Right hindlimb (tissue), 1 donor: ENCODE results near the gene FAM229B.
"Not testable (repeated sequence)": the region's sequence is repeated elsewhere in the genome, so short reads cannot be mapped to it uniquely, and the experiment has no call there.

Experiments
- DNase-seq: peaks from one replicate; pipeline ENCODE4 v3.0.0-alpha.2; 2018

The FAM229B gene, protein sequence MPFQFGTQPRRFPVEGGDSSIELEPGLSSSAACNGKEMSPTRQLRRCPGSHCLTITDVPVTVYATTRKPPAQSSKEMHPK

DNA sequence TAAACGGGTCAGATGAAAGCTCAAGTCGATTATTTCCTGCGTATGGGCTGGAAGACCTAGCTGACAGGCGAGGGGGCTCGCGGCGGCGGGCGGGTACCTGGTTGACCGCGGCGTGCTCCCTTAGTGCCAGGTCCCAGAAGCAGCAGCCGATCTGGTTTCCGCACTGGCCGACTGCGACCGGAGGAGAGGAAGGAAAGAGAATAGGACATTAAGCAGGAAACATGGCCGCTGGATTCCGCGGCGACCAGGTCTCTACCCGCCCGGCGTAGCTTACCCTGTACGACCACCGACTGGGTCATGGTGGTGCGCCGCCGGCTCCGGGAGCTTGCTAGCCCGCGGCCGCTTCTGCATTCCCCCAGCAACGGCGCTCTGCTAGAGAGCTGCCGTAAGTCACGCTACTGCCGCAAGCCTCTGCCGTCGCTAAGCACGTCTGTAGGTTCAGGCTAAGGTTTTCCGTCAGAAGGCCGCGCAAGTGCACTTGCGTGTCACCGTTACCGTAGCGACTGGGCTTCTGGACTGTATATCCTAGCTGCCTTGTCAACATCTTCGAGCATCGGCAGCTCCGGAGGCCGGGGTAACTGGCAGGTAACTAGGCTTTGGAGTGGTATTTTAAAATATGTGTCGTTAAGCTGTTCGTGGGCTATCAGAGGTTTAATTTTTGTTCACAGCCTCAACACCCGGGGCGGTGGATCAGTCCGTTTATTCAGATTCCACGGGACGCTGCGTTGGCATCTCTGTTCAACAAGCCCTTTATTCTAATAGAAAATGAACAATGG, at the start of gene FAM229B, which contains the start of gene TUBE1:
TSS of gene FAM229B (plus strand) at position 456 of the 776 bp plus-strand sequence. CDS start 11,693 bp downstream, outside the sequence.
TSS of gene TUBE1 (minus strand) at position 347 of the 776 bp plus-strand sequence. CDS start at position 299, 48 bp downstream.
- DNase-seq: peak; percentile 96

DNA sequence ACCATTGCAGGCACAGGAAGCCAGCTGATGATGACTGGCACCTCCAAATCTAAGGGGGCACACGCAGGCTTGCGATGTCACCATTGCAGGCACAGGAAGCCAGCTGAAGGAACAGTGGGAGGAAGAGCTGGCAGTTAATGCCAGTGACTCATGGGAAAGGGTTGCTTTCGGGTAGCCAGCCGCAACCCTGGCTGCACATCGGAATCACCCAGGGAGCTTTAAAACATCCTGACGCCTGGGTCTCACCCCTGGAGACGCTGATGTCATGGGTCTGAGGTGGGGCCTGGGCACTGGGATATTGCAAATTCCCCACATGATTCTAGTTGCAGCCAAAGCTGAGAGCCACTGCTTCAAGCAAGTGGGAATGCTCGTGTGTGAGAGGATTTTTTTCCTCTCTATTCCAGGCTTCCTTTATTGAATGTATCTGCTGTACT, 49.6 kb upstream of the FAM229B start:
- DNase-seq: peak; percentile 45

DNA sequence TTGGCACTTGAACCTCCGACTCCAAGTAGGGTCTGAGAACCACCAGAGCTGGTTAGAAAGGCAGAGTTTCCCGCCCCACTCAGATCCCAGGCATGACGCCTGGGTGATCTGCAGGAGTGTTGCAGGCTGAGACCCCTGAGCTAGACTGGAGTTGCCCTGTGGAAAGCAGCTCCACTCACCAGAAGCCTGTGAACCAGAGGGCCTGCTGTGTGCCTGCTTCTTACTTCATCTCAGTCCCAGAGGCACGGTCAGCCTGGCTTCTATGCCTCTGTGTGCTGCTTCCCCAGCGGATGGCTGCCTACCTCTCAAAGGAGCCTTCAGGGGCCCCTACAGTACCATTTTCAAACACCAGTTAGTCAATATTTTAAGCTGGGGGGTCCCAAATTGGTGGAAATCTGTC, 49.1 kb upstream of the FAM229B start:
- no peak for DNase-seq

DNA sequence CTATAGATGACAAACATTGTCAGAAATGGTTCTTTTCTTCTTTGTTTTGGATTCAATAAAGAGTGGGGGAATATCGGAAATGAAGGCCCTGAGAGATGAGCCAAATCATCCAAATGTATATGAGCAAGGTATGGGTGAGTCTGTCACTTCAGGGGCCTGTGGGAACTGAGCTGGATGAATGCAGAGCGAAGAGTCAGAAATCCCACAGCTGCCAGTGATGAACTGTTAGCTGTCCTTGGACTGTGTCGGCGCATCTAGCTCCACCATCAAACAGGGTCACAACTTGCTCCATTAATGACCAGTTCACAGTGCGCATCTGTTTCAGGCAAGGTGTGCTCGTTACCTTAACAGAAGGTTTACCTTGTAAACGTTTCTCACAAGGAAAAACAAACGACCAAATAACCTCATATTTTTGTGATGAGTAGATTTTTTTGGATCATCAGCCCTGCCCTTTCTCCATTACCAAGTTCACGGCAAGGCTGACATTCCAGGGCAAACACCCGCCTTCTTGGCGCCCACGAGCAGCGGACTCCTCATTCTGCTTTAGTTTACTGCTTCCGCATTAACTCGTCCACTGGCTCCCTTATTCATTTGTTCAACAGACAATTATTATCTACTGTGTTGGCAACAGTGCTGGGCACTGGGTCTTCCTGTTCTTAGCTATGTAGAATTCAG, 48.5 kb upstream of the FAM229B start:
- DNase-seq: no peak

DNA sequence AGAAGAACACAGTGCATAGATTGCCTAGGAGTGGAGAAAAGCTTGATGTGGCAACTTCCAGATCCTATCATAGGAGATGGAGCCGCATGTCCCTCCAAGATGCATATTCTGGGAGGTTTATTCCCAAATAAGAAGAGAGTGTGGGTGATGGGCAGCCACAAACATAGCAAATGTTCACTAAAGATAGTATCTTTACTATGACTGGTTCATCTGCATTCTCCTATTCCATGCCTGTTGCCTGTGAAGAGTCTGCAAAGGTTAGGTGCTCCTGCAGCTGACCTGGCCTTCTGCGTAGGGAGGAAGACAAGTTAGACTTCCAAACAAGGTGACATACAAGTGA, 48.0 kb upstream of the FAM229B start:
- no peak for DNase-seq

DNA sequence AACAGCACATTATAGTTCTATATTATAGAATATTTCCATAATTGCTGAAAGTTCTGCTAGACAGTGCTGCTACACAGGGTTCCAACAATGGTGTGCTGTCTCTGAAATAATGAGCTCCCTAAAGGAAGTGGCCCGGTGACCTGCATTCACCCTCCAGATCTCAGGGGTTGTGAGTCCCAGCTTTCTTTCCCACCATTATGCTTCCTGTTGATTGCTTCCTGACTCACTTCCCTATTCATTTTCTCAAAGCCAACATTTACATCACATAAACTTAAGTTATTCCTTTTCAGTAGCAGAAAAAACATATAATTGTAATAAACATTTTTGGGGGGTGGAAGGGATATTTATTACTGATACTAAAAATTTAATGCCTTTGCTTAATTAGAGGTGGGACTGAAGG, 46.4 kb upstream of the FAM229B start:
- no peak for DNase-seq

DNA sequence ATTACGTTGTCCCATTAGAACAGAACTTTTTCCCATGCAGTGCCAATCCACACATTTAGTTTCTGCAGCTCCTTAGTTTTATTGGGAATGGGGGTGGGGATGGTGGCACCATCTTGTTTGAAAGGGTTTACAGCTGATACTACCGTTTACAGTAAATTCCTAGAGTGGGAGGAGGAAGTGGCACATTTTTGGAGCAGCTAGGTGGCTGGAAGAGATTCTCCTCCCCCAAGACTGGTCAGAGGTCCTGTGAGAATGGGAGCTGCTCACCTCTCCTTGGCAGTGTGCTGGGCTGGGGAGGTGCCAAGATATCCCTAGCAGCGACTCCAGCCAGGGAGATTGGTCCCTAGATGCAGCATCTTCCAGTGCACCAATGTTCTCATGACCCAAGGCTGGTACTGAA, 45.9 kb upstream of the FAM229B start:
- DNase-seq: no peak

DNA sequence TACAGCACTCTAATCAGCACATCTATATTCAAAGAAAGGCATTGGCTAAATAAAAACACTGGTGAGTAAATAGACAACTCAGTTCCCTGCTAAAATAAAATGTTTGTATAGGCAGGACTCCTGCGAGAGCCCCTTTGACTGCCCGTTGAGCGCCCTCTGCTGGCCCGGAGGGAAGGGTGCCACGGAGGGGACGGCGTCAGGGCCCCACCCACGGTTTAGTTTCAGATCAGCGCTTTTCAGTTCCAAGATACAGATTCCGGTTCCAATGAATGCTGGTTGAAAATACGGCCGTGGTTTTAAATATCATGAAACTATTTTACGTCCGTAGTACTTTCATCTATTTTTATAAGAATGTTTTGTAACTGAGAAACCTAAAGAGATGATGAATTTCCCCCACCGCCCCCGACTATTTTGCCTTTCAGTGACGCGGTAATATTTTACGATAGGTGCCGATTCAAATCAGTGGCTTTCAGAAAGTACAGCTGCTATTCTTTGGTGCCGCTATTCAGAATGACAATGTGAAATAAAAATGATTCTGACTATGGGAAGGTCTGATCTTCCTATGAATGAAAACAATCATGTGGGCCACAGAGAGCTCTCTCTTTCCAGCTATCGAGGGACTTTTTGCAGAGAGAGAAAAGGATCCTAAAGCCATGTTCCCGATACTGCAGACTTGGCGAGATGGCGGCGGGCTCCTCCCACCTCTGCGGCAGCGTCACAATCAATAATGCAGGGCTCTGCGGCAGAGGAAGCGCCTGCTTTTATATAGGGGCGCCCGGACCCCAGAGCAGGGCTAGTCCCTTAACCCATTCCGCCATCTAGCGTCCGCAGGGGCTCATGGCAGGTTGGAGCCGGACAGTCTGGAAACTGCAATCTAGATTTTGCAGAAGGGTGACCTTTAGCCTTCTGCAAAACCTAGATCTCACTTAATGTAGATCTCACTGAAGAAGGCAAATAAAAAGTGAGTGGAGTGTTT, 44.1 kb upstream of the FAM229B start:
- DNase-seq: peak; percentile 95

DNA sequence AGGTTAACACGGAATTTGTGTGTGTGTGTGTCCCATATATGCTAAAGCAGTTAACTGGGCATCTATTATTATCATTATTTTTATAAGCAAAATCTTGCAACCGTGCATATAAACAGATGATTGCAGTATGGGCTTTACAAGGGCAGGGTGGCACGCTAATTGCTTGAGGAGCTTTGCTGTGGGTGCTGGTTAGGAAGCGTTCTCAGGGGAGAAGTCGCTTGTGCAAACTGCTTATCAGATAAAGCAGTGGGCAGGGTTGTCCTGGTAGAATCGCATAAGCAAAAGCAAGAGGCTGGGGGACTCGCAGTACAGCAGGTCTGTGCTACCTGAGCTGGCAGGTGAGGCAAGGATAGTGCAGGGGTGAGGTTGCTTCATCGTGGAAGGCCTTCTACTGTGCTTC, 43.2 kb upstream of the FAM229B start:
- DNase-seq: no peak

GRCh38 chr6:112044856-112045255, 42.5 kb upstream of the FAM229B start:
- DNase-seq: no peak

GRCh38 chr6:112047523-112047922, 39.9 kb upstream of the FAM229B start:
- DNase-seq: not testable (repeated sequence)

DNA sequence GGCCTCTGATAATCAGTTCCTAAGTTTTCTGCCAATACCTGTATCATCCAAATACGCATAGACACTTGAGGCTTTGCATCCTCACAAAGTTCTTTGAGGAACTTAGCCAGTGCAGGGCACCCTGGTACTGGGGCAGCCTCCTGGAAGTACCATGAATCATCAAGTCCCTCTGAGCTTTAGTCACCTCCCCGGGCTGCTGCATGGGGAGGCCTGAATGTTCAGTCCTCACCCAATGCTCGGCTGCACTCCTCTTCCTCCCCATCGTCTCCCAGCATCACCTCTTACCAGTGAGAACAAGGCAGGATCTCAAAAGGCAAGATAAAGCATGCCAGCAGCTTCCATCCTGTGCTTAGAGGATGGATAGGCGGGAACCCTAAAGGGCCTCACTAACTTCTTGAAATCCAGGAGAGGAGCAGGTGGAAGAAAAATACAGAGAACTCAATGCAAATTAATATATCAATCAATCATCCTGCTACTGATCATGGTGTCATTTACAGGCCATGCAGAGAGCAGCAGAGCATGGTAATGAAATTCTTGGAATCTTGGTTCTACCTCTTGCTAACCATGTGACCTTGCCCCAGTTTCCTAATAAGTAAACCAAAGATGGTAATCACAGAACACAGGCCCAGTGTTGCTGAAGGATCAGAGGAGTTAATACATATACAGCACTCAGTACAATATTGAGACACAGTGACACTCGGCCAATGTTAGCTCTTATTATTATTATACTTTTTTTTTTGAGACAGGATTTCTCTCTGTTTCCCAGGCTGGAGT, 38.2 kb upstream of the FAM229B start:
- no peak for DNase-seq

GRCh38 chr6:112049996-112050395, 37.4 kb upstream of the FAM229B start:
- DNase-seq: no peak

GRCh38 chr6:112050429-112050828, 37.0 kb upstream of the FAM229B start:
- no peak for DNase-seq

- DNase-seq: not testable (repeated sequence)
Observed at GRCh38 chr6:112051251-112051740, 36.1 kb upstream of the FAM229B start.

GRCh38 chr6:112054001-112054400, 33.4 kb upstream of the FAM229B start, which contains the start of gene CCN6:
CCN6 (plus strand) TSS chr6:112054104; CDS start chr6:112054358, 254 bp downstream.
- DNase-seq: no peak

DNA sequence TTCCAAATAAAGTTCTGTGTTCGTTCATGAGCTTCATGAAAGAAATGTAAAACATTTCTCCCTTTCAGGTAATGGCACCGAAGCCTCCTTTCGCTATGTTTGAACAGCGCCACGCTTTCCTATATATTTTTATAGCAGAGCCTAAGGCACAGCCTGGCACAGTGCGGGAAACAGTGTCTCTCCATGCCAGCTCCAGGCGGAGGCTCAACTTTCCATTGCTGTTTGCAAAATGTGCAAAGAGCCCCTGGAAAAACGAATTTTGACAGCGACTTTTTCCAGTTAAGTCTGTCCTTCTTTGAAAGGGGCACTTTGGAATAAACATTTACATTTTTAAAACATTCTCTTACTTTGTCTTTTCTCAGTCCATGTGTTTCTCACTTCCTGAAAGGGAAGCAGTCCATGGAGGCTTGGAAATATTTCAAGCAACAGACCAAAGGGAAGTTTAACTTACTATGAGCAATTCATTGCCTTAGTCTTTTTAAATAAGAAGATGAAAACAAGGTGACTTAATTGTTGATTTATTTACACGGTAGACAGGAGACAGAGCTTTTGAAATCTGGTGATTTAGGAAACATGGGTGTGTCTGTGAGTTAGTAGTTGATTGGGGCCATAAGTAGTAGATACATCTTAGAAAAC, 32.7 kb upstream of the FAM229B start:
- no peak for DNase-seq

DNA sequence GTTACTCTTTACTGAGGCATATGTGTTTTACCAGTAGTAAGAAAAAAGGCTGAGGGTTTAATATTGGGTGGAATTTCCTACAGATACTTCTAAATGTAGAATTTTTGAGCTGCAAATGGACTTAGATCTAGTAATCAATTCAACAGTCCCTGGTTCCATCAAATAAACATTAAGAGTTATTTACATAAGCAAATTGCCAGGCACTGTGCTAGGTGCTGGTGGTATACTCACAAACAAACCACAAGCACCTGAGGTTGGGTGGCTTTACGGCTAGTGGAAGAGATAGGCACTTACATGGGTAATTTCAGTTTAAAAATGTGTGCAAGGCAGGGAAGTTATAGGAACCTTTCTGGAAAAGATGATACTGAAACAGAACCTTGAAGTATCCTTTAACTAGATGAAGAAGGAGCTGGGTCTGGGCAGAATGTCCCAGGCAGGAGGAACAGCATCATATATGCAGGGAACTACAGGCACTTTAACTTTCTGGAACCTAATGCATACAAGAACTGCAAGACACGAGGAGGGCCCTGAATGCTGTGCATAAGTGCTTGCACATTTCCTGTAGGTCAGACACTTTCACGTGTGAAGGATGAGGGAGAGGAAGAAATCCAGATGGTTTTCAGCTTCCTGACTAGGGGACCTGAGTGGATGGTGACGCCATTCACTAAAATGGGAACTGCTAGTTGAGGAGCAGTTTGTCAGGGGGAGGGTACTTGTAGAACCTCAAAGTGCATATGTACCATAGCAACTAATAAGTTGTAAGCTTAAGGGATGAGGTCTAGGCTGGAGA, 29.0 kb upstream of the FAM229B start:
- DNase-seq: no peak

- DNase-seq: no peak
Observed at GRCh38 chr6:112061605-112062004, 25.8 kb upstream of the FAM229B start.

GRCh38 chr6:112062966-112063365, 24.4 kb upstream of the FAM229B start:
- DNase-seq: no peak
